Endometrial microvascular endothelial cells (primary cell): ENCODE results near the gene TALDO1. TPM values are rescaled to one million over a fixed set of nuclear protein-coding genes. Genes with fewer than 3 reads are reported as not detected.

ENCODE experiments used
- in situ Hi-C: cut with HindIII; loops from 2 replicates; pipeline ENCODE4 v1.10.0; 2017; ENCODE audit warnings: low sequenced_read_pairs, low pct_unique_long_range_greater_than_20kb; ENCODE audit errors: inconsistent ontology term
- total RNA-seq: library from RNA; depleted of rRNA; stranded (reverse); fragments of >200 nt; gene quantifications from one replicate; pipeline ENCODE4 v1.2.3, GENCODE V29; 2015; ENCODE audit errors: inconsistent ontology term

The TALDO1 gene
- total RNA-seq, 1 donor from 2014 or later: 293 TPM

DNA sequence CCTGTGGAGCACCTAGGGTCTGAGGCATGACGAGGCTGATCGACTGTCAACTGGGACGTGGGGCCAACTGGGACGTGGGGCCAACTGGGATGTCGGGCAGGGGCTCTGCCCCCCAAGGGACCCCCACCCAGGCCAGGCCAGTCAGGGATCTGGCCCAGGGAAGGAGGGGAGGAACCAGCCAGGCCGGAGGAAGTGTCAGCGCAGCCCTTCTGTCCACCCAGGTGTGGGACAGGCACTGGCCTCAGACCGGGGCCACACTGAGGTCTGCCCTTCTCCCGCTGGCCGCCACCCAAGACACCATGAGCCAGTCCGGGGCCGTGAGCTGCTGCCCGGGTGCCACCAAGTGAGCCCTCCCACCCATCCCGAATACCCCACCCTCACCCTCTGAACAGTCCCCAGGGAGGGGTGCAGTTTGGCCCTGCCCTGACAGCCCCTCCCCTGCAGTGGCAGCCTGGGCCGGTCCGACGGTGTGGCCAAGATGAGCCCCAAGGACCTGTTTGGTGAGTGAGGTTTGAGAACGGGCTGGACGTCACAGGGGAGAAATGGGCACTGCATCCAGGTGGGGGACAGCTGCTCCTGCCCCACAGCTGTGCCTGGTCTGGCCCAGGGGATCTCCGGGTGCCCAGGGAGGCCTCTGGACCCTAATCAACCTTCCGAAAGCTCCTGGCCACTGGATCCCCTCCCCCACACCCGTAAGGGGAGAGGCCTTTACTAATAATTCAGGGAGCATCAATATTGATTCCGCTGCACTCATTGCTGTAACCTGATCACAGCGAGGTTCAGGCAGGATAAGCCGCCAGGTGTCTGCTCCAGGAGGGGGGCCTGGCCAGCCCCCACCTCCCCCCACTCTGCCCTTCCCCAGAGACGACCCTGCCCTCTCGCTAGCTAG lies 37.9 kb upstream of the TALDO1 start:
- in situ Hi-C loops: no loop called here

DNA sequence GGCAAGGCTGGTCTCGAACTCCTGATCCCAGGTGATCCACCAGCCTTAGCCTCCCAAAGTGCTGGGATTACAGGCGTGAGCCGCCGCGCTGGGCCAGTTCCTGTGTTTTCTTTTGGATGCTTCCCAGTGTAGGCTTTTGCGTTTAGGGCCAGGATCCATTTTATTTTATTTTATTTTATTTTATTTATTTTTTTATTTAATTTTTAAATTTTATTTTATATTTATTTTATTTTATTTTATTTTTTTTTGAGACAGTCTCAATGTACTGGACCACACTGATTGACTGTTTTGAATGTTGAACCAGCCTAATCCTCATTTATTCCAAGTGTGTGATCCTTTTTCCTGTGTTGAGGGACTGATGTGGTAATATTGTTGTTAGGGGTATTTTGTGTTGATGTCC lies 32.8 kb upstream of the TALDO1 start:
- in situ Hi-C loops: no loop called here

DNA sequence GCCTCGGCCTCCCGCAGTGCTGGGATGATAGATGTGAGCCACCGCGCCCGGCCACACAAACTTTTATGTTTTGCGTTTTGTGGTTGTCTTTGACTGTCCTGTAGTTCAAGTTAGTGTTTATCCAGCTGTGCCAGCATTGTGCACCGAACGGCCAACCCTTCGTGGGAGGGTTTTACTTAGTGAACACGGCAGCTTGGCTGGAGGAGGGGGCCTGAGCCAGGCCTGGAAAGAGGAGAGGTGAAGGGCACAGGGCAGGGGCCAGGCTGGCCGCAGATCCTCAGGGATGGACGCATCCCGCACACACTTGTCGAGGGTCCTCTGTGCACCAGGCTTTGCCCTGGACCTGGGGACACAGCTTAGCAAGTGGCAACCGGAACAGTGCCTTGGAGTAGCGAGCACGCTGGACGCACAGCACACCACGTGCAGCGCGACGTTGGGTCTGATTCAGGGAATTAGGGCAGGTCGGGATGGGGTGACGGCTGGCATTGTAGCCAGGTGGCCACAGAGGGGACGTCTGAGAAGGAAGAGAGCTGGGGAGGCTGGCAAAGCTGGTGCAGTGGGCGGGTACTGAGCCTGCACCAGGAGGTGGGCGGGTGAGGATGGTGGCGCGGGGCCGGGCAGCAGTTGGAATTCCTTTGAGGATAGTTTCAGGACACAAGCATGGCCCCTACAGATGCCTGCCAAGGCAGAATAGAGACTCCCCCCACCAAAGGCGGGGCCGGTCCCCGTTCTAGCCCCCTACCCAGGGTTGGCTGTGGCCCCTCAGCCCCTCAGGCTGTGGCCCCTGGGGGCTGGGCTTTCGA lies 27.8 kb upstream of the TALDO1 start:
- in situ Hi-C loops: no loop called here

DNA sequence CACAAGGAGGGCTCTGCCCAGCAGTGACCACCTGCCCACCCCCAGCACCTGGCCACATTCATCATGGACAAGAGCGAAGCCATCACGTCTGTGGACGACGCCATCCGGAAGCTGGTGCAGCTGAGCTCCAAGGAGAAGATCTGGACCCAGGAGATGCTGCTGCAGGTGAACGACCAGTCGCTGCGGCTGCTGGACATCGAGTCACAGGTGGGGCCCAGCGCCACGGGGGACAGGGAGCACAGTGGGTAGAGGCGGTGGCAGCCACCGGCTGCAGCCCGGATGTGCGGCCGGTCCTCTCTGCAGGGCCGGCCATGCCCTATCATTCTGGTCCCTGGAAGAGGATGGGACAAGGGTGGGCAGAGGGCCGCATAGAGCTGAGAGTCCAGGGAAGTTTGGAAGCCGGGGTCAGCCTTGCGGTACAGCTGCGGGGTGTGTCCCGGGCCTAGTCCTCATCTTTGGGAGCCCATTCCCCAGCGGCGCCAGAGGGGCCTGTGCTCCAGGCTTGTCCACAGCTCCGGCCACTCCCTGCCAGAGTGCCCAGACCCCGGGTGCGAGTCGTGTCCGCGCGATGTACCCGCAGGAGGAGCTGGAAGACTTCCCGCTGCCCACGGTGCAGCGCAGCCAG lies 27.1 kb upstream of the TALDO1 start:
- in situ Hi-C loops: no loop called here

DNA sequence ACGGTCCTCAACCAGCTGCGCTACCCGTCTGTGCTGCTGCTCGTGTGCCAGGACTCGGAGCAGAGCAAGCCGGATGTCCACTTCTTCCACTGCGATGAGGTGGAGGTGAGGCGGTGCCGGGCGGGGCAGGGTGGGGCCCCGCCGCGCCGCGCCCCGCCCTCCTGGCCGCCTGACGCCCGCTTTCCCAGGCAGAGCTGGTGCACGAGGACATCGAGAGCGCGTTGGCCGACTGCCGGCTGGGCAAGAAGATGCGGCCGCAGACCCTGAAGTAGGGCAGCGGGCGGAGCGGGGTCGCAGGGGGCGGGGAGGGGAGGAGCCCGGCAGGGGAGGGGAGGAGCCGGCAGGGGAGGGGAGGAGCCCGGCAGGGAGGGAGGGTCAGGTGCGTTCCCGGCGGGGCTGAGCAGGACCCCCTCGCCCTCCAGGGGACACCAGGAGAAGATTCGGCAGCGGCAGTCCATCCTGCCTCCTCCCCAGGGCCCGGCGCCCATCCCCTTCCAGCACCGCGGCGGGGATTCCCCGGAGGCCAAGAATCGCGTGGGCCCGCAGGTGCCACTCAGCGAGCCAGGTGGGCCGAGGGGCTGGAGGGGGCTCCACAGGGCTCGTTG lies 26.5 kb upstream of the TALDO1 start:
- in situ Hi-C loops: no loop called here

DNA sequence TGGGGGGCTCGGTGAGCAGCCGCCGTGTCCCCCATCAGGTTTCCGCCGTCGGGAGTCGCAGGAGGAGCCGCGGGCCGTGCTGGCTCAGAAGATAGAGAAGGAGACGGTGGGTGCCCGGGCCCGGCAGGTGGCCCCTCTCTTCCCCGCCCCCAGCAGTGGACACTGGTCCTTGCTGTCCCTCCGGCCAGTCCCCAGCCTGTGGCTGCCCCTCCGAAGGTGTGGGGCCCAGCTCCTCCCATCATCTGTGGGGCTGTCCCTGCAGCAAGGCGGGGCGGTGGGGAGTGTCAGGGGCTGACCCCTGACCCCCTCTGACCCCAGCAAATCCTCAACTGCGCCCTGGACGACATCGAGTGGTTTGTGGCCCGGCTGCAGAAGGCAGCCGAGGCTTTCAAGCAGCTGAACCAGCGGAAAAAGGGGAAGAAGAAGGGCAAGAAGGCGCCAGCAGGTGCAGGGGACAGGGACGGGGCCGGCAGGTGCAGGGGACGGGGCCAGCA lies 26.0 kb upstream of the TALDO1 start:
- in situ Hi-C loops: no loop called here

DNA sequence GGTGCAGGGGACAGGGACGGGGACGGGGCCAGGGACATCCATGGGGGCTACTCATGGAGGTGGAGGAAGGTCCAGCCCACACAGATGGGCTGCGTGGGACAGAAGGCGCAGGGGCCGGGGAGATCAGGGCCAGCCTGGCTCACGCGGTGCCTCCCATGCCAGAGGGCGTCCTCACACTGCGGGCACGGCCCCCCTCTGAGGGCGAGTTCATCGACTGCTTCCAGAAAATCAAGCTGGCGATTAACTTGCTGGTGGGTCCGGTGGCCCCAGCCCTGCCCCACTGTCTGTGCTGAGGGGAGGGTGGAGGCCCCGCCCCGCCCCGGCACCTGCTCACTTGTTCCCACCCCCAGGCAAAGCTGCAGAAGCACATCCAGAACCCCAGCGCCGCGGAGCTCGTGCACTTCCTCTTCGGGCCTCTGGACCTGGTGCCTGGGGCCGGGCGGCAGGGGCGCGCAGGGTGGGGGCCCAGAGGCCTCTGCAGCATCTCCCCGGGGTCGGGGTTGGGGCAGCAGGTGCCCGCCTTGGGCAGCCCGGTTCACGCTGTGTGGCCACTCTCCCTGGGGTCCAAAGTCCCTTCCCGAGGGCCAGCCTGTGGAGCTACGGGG lies 25.4 kb upstream of the TALDO1 start:
- in situ Hi-C loops: no loop called here

DNA sequence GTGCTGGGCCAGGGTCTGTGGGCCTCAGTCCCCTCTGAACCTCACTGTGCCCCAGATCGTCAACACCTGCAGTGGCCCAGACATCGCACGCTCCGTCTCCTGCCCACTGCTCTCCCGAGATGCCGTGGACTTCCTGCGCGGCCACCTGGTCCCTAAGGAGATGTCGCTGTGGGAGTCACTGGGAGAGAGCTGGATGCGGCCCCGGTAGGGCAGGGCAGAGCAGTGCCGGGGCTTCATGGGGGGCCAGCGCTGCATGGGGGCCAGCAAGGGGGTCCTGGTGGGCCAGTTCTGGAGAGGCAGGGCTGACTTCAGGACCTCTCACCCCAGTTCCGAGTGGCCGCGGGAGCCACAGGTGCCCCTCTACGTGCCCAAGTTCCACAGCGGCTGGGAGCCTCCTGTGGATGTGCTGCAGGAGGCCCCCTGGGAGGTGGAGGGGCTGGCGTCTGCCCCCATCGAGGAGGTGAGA lies 24.9 kb upstream of the TALDO1 start:
- in situ Hi-C loops: no loop called here

DNA sequence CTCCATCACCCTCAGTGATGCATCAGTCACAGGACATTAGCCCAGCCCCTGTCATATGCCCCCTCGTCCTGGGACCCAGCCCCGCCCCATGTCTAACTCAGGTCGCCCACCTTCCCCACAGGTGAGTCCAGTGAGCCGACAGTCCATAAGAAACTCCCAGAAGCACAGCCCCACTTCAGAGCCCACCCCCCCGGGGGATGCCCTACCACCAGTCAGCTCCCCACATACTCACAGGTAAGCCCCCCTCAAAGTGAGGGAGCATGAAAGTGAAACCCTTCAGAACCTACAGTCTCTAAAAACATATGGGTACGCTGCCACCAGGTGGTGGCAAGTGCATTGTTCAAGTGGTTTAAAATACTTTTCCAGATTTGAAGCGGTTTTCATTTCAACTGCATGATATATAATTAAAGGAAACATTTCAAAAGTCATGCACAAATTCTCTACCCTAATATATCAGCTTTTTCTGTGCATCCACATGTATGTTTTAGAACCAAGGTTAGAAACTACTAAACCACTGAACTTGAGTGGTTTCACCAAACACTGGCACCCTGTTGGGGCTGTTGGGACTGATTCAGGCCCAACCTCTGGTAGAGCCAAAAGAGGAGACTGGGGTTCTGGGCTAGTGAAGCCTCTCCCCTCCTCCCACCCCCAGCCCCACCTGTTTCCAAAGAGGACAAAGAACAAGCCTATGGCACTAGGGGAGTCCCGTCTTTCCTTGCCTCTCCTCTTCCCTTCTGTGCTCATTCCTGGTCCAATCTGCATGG lies 24.0 kb upstream of the TALDO1 start:
- in situ Hi-C loops: no loop called here

DNA sequence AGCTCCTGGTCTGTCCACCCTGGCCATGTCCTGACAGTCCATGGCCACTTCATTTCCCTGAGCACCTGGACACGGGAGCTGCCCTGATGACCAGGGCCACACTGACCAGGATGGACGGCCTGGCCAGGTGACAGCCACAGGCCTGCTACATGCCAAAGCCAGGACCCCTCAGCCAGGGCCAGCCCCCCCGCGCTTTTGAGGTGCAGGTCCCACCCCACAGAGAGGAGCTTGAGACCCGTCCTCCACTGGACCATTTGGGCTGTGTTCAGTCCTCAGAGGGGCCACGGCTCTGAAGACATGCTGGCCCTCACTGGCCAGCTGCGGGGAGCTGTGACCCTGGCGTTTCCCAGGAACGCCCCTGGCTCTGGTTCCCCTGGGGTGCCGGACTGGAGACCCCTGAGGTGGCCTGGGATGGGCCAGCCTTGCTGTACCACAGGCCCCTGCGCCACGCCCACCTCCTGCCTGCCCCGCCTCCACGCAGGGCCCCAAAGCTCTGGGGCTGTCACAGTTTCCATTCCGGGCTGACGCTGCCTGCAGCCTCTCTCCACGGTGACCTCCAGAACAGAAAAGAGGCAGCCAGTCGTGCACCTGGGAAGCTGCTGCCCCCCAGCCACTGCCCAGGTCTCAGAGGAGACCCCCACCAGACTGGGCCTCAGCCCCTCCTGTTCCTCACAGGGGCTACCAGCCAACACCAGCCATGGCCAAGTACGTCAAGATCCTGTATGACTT lies 23.1 kb upstream of the TALDO1 start:
- in situ Hi-C loops: no loop called here

DNA sequence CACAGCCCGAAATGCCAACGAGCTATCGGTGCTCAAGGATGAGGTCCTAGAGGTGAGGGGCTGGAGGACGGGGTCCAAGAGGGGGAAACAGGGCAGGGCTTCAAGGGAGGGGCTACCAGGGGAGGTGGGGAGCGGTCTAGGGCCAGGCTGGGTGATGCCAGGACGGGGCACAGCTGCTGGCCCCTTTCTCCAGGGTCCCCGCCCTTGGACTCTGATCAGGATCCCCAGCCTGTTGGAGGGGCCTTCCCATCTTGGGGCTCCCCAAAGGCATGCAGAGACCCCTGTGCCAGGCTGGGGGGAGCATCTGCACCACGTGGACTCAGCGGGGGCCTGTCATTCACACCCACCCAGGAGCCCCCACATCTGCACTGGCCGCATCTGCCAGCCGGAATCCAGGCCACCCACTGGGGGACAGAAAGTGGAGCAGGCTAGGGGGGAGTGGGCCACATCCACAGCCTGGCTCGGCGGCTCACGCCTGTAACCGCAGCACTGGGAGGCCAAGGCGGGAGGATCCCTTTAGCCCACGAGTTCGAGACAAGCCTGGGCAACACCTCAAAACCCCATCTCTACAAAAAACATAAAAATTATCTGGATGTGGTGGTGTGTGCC lies 22.4 kb upstream of the TALDO1 start:
- in situ Hi-C loops: no loop called here

DNA sequence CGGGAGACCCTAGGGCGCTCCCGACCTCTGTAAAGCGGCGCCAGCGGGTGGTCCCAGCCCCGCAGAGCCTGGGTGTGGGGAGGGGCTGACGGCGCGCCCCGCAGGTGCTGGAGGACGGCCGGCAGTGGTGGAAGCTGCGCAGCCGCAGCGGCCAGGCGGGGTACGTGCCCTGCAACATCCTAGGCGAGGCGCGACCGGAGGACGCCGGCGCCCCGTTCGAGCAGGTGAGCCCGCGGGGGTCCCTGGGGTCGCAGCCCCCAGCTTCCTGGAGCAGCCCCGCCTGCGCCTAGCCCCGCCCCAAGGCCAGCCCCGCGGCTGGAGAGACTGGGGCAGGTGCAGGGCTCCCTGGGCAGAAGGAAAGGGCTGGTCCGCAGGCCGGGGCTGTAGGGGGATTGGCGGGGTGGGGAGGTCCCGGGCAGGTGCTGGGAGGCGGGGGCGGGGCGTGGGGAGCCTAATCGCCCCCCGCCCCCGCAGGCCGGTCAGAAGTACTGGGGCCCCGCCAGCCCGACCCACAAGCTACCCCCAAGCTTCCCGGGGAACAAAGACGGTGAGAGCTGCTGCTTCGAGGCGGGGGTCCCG lies 21.6 kb upstream of the TALDO1 start:
- in situ Hi-C loops: no loop called here

DNA sequence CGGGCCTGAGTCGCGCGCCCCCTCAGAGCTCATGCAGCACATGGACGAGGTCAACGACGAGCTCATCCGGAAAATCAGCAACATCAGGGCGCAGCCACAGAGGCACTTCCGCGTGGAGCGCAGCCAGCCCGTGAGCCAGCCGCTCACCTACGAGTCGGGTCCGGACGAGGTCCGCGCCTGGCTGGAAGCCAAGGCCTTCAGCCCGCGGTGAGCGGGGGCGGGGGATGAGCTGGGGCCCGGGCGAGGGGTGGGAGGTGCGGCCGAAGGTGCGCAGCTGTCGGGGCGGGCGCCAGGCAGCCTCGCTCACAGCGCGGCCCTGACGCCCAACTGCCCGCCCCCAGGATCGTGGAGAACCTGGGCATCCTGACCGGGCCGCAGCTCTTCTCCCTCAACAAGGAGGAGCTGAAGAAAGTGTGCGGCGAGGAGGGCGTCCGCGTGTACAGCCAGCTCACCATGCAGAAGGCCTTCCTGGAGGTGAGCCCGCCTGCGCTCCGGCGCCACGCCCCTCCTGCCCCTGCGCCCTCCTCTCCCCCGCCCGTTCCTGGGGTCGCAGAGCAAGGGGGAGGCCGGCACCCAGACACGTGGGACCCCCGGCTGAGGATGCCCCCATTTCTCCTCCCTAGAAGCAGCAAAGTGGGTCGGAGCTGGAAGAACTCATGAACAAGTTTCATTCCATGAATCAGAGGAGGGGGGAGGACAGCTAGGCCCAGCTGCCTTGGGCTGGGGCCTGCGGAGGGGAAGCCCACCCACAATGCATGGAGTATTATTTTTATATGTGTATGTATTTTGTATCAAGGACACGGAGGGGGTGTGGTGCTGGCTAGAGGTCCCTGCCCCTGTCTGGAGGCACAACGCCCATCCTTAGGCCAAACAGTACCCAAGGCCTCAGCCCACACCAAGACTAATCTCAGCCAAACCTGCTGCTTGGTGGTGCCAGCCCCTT lies 20.7 kb upstream of the TALDO1 start:
- in situ Hi-C loops: no loop called here

DNA sequence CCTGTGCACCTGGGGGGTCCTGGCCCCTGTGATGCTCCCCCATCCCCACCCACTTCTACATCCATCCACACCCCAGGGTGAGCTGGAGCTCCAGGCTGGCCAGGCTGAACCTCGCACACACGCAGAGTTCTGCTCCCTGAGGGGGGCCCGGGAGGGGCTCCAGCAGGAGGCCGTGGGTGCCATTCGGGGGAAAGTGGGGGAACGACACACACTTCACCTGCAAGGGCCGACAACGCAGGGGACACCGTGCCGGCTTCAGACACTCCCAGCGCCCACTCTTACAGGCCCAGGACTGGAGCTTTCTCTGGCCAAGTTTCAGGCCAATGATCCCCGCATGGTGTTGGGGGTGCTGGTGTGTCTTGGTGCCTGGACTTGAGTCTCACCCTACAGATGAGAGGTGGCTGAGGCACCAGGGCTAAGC lies 20.0 kb upstream of the TALDO1 start:
- in situ Hi-C loops: no loop called here

DNA sequence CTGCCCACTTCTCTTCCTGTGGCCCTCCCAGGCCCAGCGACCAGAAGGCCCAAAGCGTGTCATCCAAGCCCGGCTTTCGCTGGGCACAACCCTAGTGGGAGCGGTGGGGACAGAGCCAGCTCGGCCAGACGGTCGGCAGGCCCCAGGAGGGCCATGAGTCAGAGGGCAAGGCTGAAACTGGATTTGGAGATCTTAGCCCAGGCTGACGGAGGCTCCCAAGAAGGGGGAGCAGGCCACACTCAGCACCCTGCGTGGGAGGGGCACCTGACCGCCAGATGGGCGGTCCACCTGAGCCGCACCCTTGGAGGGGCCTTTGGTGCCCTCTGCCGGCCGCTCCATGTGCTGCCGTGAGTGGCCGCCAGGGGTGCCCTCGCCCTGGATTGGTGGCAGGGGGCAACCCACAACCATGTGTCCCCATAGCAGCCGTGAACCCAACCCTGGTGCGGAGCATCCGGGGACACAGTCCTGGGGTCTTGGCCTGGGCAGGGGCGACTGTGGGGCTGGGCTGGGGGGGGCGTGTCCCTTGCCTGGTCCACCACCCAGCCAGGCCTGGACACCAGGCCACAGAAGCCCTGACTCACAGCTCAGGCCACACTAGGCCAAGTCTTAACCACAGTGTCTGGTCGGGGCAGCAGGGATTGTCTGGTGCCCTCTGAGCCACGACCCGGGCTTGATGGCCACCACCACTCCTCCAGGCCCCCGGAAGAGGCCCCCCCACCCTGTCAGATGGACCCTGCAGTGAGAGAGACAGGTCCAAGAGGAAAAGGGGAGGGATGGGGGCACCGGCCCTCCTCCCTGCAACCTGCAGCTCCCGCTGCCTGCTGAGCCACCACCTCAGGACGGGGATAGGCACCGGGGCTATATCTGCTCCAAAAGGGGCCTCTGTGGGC lies 19.2 kb upstream of the TALDO1 start:
- in situ Hi-C loops: no loop called here
